GM13977 (cell line): Measurements from ENCODE around the gene CPEB4.
A peak's percentile ranks its signal among the peaks of the same experiment; 100 is the strongest.

Experiments
- DNase-seq: peaks from one replicate; pipeline ENCODE4 v3.0.0; 2012; ENCODE audit warnings: low spot score
- in situ Hi-C: fragments of 300-500 bp; cut with MboI; formaldehyde crosslinking; loops from one replicate; pipeline ENCODE4 v1.12.0; 2022; ENCODE audit warnings: low sequenced_read_pairs, low pct_unique_long_range_greater_than_20kb, mixed read lengths, inconsistent platforms; ENCODE audit not compliant: unreplicated experiment
- TF ChIP-seq, protein P1 (sequence below): IDR thresholded peaks from 2 replicates; pipeline ENCODE4 v1.5.1; 2012; ENCODE audit warnings: mild to moderate bottlenecking, control low read depth; ENCODE audit not compliant: insufficient read depth; ENCODE audit errors: extremely low read depth, missing control alignments

Gene CPEB4

GRCh38 chr5:173973616-173973969, 85.4 kb downstream of the CPEB4 start:
- DNase-seq = no peak
- in situ Hi-C loops = loop anchor here (5.0 kb wide), 1 partner anchor 351 kb away; no protein-coding TSS in a partner anchor
- TF ChIP-seq, protein P1, sequence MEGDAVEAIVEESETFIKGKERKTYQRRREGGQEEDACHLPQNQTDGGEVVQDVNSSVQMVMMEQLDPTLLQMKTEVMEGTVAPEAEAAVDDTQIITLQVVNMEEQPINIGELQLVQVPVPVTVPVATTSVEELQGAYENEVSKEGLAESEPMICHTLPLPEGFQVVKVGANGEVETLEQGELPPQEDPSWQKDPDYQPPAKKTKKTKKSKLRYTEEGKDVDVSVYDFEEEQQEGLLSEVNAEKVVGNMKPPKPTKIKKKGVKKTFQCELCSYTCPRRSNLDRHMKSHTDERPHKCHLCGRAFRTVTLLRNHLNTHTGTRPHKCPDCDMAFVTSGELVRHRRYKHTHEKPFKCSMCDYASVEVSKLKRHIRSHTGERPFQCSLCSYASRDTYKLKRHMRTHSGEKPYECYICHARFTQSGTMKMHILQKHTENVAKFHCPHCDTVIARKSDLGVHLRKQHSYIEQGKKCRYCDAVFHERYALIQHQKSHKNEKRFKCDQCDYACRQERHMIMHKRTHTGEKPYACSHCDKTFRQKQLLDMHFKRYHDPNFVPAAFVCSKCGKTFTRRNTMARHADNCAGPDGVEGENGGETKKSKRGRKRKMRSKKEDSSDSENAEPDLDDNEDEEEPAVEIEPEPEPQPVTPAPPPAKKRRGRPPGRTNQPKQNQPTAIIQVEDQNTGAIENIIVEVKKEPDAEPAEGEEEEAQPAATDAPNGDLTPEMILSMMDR = no peak

DNA sequence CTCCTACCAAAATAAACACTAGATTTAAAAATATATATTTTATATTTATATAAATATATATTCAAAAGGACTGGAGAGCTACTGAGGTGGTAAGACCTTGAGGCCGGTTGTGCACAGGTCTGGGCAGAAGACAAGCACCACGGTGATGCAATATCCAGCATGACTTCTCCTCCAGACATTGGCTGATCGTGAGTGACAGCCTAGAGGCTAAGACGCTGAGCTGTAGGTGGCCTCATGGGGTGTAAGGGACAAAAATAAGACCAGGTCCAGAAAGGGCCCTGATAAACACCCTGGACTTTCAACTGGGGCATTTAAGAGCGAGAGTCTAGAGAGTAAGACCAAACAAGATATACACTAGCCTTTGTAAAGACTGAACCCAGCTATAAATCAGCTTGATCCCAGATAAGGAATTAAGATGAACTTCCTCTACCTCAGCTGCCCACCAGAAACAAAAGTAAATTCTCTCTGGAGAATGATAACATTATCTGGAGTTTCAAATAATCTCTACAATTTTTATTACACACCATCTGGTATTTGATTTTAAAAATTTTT, 86.6 kb downstream of the CPEB4 start:
- in situ Hi-C loops = loop anchor here (5.0 kb wide), 1 partner anchor 352 kb away; no protein-coding TSS in a partner anchor
- no peak for DNase-seq
- TF ChIP-seq, protein P1 = no peak

GRCh38 chr5:173981185-173981761, 93.1 kb downstream of the CPEB4 start:
- TF ChIP-seq, protein P1 = no peak
- in situ Hi-C loops = no loop called here
- DNase-seq = no peak

- TF ChIP-seq, protein P1 = peak; percentile 35
- no peak for DNase-seq
- in situ Hi-C loops = no loop called here
Measured at GRCh38 chr5:173984218-173984617, 96.1 kb downstream of the CPEB4 start.

DNA sequence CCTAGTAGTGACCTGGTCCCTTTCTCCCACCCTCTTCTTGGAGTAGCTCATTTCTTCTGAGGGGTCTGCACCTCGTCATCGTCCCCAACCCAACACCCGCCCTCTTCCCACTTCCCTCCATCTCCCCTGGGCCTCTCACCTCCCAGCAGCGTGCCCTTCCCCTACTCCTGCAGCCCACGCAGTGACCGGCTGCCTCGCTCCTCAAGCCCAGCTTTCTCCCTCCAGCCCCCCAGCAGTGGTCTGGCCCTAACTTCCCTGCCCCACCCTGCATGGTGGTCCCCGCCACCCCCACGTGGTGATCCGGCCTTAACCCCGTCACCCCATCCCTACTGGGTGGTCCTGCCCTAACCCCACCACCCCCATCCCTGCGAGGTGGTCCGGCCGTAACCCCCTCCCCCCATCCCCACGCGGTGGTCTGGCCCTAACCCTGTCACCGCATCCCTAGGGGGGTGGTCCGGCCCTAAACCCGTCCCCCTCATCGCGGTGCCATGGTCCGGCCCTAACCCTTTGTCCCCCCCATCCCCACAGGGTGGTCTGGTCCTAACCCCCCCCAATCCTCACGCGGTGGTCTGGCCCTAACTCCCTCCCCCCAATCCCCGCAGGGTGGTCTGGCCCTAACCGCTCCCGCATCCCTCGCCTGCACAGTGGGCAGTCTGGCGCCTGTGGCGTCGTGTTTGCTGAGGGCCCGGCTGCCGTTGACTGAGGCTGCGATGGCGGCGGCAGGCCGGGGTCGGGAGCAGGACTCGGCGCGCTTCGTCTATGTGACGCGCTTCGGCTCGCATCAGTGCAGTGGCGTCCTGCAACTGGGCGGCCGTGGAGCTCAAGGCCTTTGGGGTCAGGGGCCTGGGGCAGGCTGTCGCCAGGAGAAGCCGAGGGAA, 100.6 kb downstream of the CPEB4 start, which contains the start of gene C5orf47:
C5orf47 (plus strand) TSS at position 617 of the 878 bp plus-strand sequence; CDS start at position 711, 94 bp downstream.
- DNase-seq = no peak
- TF ChIP-seq, protein P1 = no peak
- in situ Hi-C loops = no loop called here

DNA sequence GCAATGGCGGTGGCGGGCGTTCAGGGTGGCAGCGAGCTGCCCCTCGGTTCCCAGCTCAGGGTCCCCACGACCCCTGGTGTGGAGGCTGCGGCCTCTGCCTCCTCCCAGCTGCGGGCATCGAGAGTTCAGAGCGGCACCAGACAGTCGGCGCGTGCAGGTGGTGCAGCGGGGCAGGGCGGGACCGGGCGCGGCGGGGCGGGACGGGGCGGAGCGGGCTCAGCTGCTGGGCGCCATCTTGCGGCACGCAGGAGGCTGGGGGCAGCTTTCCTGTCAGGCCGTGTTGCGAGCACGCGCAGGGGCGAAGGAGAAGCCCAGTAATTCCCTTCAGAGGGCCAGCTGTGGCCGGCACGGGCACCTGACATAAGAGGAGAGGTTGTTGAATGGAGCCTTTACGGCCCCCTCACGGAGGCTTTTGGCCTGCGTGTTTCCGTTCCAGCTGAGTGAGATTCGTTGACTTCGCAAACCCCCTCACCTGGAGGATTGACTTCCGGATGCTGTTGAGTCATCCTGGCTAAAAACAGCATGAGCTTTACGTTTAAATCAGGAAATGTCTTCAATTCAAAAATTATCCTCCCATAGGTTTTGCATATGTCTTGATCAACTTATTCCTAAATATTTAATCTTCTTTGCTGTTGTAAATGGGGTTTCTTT, 101.4 kb downstream of the CPEB4 start:
- in situ Hi-C loops = no loop called here
- DNase-seq = no peak
- TF ChIP-seq, protein P1 = no peak
